HK-2 (cell line): ENCODE results near the gene APEH.
"Not testable (repeated sequence)": the region's sequence is repeated elsewhere in the genome, so short reads cannot be mapped to it uniquely, and the experiment has no call there.

Source experiments
- DNase-seq: peaks from one replicate; pipeline ENCODE4 v3.0.0-alpha.2; 2018; ENCODE audit not compliant: unreplicated experiment

Gene APEH

DNA sequence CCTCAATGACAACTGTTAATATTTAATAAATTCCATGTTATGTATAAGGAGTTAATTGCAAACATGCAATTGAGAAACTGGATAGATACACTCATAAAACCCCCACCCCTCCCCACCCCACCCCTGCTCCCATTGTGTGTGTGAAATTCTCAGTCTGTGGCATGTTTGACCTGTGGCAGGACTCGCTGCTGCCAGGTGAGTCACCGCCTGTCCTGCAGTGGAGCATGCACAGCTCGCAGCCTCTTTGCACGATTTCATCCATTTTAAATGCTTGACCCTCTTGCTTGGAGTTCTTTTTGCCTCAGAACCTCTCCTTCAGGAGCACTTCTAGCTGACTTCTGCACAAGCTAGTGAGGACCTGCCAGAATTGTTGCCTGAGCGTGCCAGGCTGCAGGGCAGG is 5.3 kb upstream of the APEH start:
- DNase-seq, result peak; percentile 53

DNA sequence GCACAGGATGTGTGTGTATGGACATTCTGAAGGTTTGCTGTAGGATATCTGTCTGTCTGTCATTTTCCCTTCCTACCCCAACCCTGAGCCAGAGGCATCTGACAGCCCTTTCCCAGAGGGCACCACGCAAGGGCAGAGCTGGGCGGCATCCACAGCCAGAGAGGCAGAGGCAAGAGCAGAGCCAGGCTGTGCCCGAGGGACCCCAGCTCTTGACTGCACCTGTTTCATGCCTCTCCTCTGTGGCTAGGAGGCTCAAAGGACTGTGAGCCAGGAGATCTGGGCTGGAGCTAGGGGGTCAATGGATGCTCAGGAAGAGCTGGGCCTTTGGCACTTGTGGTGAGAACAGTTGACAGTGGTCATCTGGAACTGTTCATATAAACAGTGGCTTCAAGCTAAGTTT is 4.8 kb upstream of the APEH start:
- no peak for DNase-seq

DNA sequence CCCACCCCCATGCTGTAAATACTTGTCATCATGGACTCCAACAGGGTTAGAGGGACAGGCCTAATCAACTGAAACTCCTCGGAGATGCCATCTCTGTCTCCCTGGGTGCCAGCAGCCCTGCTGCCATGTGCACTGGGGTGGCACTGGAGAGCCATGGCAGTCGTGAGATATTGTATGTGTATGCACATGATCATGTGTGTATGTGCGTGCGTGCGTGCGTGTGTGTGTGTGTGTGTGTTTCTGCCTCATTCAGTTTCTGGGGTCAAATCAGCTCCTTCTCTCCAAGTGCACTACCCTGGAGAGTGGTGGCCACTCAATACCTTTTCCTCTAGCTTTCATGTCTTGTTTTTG is 3.2 kb upstream of the APEH start:
- no peak for DNase-seq

GRCh38 chr3:49671291-49672288 is 2.6 kb upstream of the APEH start:
- DNase-seq, result peak; percentile 59

GRCh38 chr3:49673121-49673714 is 933 bp upstream of the APEH start:
- DNase-seq, result peak; percentile 64

DNA sequence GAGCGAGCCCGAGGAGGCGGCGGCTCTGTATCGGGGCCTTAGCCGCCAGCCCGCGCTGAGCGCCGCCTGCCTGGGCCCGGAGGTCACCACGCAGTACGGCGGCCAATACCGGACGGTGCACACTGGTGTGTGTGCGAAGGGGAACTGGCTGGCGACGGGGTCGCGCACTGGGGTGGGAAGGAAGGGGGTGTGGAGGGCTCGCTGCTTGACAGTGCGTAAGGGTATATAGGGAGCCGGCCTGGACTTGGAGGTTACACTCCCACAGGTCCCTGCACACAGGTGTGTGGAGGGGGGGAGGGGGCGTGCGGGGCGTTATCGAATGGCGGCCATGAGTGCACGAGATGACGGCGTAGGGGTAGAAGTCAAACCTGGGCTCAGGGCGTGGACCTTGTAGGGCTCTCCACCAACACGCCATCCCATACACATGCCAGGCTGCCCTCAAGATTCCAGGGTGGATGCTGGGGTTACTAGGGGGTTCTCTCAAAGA is 389 bp downstream of the APEH start:
- DNase-seq, result no peak

DNA sequence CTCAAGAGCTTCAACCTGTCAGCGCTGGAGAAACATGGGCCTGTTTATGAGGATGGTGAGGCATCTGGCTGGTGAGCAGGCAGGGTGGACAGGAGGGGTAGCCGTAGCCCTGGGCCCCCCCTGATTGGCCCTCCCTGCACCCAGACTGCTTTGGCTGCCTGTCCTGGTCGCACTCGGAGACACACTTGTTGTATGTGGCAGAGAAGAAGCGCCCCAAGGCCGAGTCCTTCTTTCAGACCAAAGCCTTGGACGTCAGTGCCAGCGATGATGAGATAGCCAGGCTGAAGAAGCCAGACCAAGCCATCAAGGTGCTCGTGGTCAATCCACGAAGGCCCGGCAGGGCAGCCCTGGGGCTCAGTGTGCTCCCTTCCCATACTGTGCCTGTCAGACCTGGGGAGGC is 1.8 kb downstream of the APEH start:
- DNase-seq, result no peak

GRCh38 chr3:49680493-49681231 is 6.5 kb downstream of the APEH start:
- DNase-seq, result no peak

GRCh38 chr3:49681232-49681522 is 7.0 kb downstream of the APEH start:
- DNase-seq, result no peak

GRCh38 chr3:49681543-49681942 is 7.4 kb downstream of the APEH start:
- DNase-seq, result no peak

GRCh38 chr3:49683162-49683561 is 9.0 kb downstream of the APEH start:
- DNase-seq, result no peak

GRCh38 chr3:49684453-49684852 is 10.3 kb downstream of the APEH start:
- DNase-seq, result not testable (repeated sequence)

GRCh38 chr3:49685103-49685502 is 11.0 kb downstream of the APEH start:
- not testable (repeated sequence) for DNase-seq

DNA sequence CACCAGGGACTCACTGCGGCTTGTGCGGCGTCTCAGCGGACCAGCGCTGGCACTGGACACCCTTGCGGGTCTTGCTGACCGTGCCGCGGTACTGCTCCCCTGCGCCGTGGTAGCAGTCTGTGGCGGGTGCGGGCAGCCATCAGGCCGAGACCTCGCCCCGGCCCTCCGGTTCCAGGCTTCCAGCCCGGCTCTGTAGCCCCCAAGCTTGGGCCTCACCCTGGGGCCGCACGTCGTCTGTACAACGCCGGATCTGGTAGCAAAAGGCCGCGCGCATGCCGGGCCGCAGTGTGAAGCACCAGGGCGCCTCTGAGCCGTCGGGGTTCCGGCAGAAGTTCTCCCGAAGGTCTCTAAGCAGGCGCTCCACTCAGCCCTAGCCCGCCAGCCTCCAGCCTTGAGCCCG is 11.7 kb downstream of the APEH start:
- DNase-seq, result not testable (repeated sequence)

DNA sequence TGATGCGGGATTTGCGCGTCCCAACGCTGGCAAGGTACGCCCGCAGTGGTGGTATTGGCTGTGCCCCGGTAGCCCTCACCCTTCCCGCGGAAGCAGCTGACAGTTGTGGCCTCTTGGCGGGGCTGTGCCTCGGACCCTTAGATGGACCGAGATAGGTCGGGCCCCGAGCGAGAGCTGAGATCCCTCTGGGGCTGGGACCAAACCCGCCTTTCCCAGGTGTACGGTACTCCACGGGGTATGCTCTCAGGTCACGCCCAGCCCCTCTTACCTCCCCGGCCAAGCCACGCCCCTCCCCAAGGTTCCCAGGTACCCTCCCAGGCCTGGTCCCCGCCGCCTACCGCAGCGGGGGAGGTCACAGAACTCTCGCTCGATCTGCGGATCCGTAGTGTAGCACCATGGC is 12.2 kb downstream of the APEH start:
- not testable (repeated sequence) for DNase-seq

GRCh38 chr3:49686769-49687423 is 12.7 kb downstream of the APEH start:
- not testable (repeated sequence) for DNase-seq

GRCh38 chr3:49687424-49687795 is 13.3 kb downstream of the APEH start:
- DNase-seq, result not testable (repeated sequence)

DNA sequence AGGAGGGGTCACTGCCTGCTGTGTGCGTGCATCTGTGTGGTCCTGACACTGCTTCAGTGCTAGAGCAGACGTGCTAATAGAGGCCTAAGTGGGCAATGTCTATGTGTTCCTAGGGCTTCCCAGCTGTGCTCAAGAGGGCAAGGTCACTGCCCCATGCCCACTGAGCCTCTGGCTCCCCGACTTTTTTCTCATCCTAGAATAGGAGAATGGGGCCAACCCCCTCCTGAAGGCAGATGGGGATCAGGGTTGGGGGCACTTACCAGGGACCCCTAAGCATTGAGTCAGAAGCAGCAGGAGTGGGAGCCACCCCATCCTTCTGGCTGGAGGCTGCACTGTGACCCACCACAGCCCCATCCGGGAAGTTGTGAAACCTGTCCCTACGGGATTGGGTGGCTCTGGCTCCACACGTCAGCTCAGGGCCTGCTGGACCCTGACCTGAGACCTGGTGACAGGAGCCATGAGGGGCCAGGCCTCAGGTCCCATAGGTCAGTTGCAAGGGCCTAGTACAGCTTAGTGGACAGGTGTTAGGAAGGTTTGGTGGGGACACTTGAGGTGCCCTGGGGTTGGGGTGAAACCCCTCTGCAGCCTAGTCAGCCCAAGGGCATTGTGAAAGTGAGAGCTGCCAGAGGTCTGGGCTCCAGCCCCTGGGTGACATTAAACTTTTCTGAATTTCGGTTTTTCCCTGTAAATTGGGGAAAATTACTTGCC is 14.3 kb downstream of the APEH start:
- DNase-seq, result not testable (repeated sequence)

DNA sequence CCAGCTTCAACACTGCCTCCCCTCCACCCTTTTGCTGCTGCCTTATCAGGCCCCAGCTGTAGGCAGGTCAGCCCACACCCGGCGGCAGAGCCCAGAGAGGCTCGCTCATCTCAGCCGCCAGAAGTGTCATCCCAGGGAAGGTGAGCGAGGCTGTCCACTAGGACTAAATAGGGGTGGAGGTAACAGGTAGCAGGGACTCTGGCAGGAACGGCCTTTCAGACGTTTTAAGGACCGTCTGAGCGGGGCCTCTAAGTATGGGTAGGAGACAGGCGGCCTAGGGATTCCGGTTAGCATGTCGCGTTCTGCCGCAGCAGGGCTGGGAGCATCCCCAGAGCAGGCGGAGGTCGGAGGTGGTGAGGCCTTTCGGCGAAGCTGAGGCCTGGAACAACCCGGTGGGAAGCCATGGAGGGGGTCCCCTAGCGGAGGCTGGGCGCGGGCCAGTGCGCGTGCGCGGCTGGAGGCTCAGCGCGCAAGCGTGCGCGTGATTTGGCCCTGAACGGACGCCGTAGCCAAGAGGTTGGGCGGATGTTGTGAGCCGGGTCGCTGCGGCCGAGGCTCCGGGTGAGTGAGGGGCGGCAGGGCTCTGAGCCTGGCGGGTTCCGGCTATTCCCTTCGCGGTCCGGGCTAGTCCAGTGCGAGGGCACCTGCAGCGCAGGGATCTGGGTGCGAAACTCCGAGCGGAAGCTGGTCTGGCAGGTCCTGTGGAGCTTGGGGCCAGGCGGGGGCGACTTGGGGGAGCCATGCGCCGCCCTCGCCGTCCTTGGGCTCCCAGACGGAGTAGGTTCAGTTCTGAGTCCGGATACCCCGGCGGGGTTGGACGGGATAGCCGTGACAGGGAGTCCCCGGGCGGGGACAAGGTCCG is 15.1 kb downstream of the APEH start, which contains the start of the genes MST1 and RNF123:
Gene MST1, minus strand, starts transcription at position 429 of the 862 bp plus-strand sequence. CDS start 783 bp downstream, outside the sequence.
Gene RNF123, plus strand, starts transcription at position 512 of the 862 bp plus-strand sequence. CDS start 1,609 bp downstream, outside the sequence.
- peak; percentile 85 for DNase-seq
